Renal pelvis (tissue), 4 donors: ENCODE results near the gene FYN. TPM values are rescaled to one million over a fixed set of nuclear protein-coding genes. Genes with fewer than 3 reads are reported as not detected.
A peak's percentile ranks its signal among the peaks of the same experiment; 100 is the strongest.
"Not testable (repeated sequence)": the region's sequence is repeated elsewhere in the genome, so short reads cannot be mapped to it uniquely, and the experiment has no call there.

Experiments used
- DNase-seq: peaks from one replicate; pipeline ENCODE4 v3.0.0-alpha.2; 2013
- polyA plus RNA-seq, 3 donors: library from polyadenylated mRNA; unstranded; fragments of 120-200 nt; gene quantifications; one replicate each; pipeline ENCODE4 v1.2.1, GENCODE V29; 2013; ENCODE audit not compliant: insufficient read length in 3 of 3

The FYN gene
- polyA plus RNA-seq, 3 donors: 149 to 171 (median 159) TPM

DNA sequence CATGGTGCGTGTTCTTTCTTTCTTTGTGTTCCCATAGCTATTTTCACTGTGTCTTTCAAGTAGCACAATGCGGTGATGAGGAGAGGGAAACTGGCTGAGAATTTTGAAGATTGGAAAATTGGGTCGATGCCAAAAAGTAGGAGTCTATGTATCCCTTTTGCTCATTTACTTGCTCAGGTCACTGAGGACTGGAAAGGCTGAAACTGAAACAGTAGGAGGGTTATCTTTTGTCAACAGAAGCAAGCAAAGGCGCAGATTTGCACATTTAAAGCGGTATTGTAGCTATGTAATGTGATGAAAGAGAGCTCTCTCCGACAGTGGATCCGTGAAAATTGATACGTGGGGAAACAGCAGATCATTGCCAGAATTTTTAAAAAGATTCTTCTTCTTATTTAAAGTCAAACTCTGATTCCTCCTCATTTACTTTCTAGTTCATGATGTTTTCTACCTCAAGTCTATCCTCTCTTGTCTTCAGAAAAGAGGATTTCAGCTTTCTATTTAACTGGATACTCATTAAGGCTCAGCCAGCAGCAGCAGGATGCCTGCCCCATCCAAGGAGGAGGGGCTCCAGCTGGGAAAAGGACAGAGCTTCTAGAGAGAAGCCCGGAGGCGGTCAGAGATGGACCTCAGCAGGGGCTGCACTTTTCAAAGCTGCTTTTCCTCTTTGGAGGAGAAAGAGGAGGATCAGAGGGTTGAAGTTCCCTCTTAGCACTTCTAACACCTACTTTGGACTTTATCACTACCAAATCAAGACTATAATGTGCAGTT lies 15.9 kb upstream of the FYN start:
- DNase-seq: peak; percentile 39

GRCh38 chr6:111886793-111887192 lies 13.5 kb upstream of the FYN start:
- DNase-seq: not testable (repeated sequence)

- DNase-seq: no peak
Measured at GRCh38 chr6:111885373-111886027, 12.2 kb upstream of the FYN start.

DNA sequence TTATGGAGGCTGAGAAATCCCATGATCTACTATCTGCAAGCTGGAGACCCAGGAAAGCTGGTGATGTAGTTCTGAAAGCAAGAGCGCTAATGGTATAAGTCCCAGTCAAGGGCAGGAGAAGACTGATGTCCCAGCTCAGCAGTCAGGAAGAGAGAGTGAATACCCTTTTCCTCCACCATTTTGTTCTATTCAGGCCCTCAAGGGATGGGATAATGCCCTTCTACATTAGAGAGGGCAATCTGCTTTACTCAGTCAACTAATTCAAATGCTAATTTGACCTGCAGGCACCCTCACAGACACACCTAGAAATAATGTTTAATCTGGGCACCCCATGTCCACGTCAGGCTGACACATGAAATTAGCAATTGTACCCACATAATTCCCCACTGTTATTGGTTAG lies 10.8 kb upstream of the FYN start:
- no peak for DNase-seq

- no peak for DNase-seq
Measured at GRCh38 chr6:111880181-111880888, 7.1 kb upstream of the FYN start.

GRCh38 chr6:111875741-111876140 lies 2.5 kb upstream of the FYN start:
- no peak for DNase-seq

DNA sequence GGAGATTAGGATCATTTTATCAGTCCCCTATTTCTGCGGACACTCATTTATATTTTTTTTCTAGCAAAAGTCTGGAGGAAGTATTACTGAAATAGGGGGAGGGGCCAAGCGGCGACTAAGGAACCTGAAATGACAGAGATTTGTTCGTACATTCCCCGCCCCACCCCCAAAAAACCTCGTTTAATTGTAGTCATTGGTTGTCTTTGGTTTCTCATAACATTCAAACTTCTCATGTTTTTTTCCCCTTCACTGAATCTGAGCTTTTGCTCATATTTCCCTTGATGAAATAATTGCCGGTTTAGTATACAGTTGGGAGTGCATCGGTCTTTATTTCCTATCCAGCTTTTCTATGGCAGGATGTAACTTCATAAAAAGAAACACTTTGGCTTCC lies 768 bp upstream of the FYN start:
- no peak for DNase-seq

GRCh38 chr6:111872401-111873177 lies 663 bp downstream of the FYN start:
- peak; percentile 67 for DNase-seq

DNA sequence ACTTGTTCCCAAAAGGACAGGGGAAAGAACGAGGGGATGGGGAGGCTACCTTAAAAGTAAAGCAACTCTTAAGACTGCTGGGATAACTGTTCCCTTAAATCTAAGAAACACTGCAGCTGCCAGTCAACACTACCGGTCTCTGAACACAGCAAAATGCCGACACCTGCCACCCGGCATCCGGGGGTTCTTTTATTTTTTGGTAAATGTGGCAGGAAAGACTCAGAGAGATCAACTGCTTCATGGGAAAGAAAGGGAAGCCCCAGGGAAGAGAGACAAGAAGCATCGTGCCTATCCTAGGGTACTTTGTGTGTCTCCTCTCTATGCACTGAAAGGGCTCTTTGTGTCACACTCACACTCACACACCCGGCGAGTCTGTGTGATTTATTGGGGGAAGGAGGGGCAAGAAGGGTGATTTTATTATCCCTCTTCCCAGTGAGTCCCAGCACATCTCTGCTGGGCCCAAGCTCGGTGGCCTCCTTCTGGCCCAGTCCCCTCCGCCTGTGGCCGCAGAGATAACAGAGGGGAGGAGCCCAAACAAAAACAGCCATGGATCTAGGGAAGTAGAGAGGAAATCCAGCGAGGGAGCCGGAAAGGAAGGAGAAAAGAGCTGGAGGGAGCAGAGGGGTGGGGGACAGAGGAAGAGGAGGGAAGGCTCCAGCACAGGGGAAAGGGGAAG lies 1.4 kb downstream of the FYN start:
- peak; percentile 62 for DNase-seq

GRCh38 chr6:111871207-111871606 lies 2.0 kb downstream of the FYN start:
- DNase-seq: no peak

- no peak for DNase-seq
Measured at GRCh38 chr6:111870742-111871064, 2.5 kb downstream of the FYN start.

GRCh38 chr6:111870051-111870741 lies 3.1 kb downstream of the FYN start:
- no peak for DNase-seq

DNA sequence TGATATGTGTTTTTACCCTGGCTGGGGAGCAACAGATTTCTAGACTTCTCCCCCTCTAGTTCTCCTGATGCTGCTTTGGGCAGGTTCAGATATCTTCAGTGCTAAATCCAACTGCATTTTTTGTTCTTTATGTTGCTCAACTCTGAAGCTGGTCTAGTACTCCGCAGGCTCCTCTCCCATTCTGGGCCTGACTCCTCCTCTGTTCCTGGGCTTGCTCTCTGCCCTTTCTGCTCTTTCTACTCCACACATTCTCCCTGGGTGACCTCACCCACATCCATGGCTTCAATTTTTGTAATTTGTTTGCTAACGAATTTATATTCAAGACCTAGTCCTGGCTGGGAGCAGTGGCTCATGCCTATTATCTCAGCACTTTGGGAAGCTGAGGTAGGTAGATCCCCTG lies 6.4 kb downstream of the FYN start:
- no peak for DNase-seq

DNA sequence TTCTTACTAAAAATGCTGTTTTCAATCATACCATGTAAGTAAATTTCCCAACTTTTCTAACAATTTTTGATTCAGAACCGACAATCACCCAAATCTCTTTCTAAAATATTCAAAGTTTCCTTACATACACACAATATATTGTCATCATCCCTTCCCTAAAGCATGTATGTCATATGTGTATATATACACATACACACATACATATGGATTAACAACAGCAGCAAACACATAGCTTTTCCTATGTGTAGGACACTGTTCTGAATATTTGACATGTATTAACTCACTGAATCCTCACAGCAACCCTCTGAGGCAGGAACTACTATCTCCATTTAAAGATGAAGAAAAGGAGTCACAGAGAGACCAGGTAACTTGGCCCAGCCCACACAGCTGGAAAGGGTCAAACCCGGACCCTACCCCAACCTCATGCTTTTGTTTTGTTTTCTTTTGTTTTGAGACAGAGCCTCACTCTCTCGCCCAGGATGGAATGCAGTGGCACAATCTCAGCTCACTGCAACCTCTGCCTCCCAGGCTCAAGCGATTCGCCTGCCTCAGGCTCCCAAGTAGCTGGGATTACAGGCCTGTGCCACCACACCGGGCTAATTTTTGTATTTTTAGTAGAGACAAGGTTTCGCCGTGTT lies 7.2 kb downstream of the FYN start:
- no peak for DNase-seq

DNA sequence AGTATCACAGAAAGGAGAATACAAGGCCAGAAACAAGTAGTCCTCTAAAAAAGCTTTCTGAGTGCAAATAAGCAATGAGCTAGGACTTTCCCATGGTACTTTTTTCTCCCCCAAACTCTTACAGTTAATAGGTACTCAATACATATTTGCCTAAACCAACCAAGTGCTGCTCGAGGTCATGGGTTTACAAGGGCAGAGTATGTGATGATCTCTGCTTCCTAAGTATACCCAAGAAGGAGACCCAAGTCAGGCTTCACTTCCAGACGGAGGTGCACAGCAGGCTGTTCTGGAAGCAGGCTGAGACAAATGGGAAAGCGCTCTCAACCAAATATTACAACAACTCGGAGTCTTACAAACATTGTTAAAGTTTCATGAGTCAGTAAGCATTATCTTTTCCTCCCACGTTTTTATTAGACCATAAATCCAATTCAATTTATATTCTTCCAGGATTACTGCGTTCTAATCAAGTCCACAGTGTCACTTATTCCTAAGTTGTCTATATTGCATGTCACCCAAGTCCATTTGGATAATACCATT lies 8.1 kb downstream of the FYN start:
- DNase-seq: no peak

DNA sequence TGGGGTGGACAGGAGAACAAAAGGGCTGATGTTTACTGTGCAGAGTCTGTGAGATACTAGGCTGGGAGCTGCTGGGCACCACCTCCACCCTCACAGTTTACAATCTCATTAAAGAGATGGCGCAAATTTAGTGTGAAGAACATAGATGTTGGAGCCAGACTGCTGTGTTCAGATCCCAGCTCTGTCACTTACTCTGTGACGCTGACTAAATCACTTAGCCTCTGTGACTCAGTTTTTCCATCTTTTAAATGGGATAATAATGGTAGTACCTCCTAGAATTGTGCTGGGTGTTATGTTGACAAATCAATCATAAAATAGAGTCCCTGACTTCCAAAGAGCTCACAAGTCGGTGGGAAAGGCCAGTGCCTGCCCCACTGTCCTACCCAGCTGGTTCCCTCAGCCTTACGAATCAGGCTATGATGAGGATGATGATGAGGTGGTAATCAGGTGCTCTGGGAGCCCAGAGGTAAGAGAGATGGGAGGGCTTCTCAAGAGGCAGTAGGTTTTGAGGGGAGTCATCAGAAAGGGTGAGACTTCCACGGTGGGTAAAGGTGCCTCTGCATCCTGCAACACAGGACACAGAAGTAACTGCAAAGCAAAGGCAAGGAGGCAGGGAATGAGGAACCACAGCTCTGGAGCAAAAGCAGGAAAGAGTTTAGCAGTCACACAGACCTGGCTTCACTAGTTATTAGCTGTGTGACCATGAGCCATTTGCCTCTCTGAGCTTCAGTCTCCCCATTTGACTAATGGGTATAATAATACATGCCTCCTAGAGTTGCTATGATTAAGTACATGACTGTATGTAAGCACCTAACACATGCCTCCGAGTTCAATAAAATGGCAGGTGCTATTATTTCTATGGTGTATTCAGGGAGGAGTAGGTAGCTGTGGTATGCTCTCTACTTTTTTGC lies 8.9 kb downstream of the FYN start:
- no peak for DNase-seq

GRCh38 chr6:111862741-111863140 lies 10.5 kb downstream of the FYN start:
- DNase-seq: no peak

- no peak for DNase-seq
Measured at GRCh38 chr6:111862314-111862713, 10.9 kb downstream of the FYN start.

- DNase-seq: no peak
Measured at GRCh38 chr6:111861431-111861885, 11.8 kb downstream of the FYN start.
